GM18519 (cell line): ENCODE results near the gene B3GNT9.

ENCODE experiments used
- ATAC-seq: cut with Tn5 transposase; IDR thresholded peaks from one replicate; pipeline ENCODE4 v1.9.1; 2021; ENCODE audit warnings: mild to moderate bottlenecking, moderate library complexity; ENCODE audit not compliant: unreplicated experiment, low FRiP score

Gene B3GNT9

GRCh38 chr16:67185651-67186134 lies 34.9 kb upstream of the B3GNT9 start:
- ATAC-seq: no peak

DNA sequence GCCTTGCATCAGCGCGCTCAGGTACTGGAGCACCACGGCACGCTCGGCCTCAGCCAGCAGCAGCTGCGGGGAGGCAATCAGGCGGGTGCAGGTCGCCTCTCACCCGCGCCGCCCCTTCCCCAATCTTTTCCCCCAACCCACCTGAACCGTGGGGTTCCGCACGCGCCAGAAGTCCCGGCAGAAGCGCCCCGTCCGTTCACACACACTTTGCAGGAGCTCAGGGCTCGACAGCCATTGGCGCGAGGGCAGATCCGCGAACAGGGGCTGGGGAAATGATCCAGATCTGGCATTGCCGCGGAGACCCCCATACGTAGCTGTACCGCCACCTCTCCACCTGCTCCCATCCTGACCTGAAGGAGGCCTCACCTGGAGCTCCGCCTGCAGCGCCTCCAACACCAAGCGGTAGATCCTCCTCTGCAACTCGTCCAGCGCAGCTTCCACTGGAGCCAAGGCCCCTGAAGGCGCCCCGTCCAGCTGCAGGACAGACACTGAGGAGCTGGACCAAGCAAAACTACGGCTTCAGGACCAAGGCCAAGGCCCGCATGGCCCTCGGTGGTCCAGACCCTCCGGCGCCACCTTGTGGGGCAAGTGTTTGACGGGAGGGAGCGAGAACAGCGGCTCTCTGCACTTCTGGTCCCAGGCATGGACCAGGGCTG lies 34.3 kb upstream of the B3GNT9 start:
- ATAC-seq: no peak

DNA sequence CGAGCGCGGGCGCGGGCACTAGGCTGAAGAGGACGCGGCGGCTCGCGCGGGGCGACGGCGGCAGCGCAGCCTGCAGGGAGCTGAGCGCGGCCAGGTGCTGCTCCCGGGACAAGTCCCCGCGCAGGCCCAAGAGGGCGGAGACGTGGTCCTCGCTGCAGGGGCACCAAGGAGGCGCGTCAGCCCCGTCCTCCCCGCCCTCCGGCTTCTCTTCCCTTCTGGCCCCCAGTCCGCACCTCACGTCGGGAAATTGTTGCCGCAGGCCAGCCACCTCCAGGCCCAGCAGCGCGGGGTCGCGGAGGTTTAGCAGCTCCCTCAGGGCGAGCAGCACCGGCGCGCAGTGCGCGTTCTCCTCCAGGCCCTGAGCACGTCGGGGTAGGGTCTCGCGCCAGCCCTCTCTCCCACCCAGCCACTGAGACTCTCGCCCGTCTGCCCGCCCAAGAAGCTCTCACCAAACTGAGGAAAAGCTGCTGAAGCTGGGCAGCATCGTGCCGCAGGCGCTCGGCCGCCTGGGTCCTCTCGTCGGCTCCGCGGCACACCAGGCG lies 33.7 kb upstream of the B3GNT9 start:
- no peak for ATAC-seq

DNA sequence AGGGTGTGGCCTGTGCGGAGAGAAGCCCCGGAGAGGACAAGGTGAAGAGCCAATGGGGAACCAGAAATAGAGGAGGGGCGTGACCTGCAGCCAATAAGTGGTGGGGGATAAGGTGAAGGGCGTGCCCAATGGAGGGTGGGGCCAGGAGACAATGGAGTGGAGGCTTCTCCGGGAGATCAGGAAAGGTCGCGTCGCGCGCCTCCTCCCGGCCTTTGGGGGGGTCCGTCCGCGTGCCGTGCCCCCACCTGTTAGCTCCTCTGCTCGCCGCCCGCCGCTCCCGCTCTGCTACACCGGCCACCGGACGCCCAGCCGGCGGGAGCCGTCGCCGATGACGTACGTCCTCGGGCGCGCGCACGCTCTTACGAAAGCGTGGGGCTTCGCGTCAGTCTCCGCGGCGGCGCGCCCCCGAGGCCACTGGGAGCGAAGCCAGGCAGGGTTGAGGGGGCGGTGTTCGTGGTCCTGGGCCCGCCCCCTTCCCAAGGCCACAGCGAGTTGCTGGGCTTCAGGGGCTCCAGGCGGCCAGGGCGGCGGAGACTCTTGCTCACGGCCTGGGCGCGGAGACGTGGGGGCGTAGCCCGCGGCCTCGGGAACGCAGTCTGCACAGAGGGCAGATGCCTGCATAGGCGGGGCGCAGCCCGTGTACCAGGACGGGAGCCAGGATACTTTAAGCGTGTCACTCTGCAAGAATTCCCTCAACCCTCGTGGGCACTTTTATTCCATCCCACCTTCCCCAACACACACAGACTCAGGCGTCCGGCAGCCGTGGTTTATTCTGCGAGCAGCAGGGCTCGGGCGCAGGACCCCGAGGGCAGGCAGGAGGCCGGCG lies 33.0 kb upstream of the B3GNT9 start, which contains the start of gene MATCAP1:
Gene MATCAP1, minus strand, starts transcription at position 337 of the 826 bp plus-strand sequence. CDS start 3,353 bp downstream, outside the sequence.
- peak; percentile 76 for ATAC-seq

DNA sequence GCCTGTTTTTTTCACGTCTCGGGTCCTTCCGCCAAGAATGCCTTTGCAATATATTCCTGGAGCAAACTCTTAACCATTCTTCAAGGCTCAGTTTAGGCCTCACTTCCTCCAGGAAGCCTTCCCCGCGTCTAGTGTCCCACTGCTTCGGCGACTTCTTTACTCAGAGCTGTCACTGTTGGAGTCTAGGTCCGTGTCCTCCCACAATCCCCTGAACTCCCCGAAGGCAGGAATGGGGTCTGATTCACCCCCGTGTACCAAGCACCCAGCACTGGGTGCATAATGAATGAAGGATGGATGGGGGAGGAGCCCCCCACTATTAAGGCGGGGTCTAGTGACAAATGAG lies 32.5 kb upstream of the B3GNT9 start:
- ATAC-seq: no peak

DNA sequence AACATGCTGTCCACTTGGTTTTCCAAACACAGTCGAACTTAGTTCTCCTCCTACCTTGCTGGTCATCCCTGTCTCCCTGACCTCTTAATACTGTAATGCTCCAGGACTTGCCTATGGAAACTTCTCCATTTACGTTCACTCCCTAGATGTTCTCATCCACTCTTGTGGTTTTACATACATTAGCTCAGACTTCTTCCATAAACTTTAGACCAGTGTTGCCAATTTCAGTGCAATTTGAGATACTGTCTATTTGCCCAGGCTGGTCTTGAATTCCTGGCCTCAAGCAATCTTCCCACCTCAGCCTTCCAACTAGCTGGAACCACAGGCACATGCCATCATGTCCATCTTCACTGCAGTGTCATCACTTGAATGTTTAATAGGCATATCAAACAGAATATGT lies 31.5 kb upstream of the B3GNT9 start:
- ATAC-seq: no peak

DNA sequence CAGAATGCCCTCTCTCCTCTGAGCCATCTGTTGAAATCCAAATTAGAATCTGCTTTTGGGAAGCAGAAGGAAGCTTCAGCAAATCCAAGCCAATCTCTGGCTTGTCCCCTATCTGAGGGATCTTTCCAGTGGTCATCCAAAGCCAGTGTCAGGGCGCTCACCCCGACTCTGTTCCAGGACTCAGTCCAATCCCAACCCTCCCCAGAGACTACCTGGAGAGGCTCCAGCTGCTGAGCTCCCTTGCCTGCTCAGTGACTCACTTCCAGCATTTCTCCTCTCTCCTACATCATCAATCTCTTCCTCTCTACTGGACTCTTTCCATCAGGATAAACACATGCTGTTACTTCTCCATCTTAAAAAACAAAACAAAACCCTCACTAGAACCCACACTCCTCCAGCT lies 30.5 kb upstream of the B3GNT9 start:
- no peak for ATAC-seq

DNA sequence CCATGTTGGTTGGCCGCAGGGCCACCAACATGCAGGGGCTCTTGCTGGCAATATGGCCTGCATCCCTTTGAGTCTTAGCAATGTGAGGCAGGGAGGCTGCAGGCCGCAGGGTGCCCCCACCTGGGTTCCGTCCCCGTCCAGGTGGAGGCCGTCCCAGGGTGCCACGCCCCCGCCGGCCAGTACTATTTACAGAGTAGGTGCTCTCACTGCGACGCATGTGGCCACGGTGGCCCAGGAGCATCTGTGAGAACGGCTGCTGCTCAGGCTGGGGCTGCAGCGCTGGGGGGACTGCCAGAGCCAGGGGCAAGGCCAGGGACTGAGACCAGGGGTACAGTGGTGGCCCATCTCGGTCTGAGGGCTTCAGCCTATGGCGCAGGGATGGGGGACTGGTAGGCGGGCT lies 29.4 kb upstream of the B3GNT9 start:
- ATAC-seq: no peak

- no peak for ATAC-seq
These were observed 28.8 kb upstream of the B3GNT9 start for GRCh38 chr16:67179421-67180080.

DNA sequence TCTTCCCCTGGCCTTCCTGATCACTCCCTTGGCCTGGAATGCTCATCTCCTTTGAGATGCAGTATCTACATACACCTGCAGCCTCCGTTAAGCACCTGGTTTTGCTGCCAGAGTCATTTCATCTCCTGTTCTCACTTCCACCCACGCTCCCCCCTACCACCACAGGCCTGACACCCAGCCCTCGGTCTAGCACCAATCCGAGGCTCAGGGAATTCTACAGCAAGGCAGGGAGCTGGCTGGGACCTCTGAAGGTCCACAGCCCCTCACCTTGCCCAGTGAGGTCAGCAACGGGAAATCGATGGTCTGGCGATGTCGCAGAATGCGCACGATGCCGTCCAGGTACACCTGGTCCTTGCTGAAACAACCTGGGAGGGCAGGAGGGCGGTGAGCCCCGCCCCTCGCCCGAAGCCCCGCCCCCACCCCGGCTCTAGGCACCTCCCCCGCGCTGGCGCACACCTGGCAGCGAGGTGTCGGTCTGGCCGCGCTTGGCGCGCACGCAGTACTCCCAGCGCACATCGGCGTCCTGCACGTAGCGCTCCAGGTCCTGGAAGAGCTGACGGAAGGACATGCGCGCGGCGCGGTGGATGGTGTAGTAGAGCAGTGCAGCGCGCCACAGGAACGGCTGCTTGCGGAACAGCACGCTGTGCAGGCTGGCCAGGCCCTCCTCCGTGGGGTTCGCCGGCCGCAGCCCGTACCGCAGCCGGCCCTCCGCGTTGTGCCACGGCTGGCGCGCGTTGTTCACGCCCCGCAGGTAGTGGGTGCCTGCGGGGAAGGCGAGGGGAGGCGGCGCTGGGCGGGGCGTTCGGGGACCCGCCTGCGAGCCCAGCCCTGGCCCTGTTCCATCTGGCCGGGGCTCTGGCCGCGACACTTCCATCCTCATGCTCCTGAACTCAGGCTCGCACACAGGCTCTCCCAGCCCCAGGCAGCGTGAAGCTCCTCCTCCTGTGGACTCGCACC lies 27.2 kb upstream of the B3GNT9 start:
- ATAC-seq: no peak

GRCh38 chr16:67176662-67177061 lies 25.9 kb upstream of the B3GNT9 start:
- no peak for ATAC-seq

DNA sequence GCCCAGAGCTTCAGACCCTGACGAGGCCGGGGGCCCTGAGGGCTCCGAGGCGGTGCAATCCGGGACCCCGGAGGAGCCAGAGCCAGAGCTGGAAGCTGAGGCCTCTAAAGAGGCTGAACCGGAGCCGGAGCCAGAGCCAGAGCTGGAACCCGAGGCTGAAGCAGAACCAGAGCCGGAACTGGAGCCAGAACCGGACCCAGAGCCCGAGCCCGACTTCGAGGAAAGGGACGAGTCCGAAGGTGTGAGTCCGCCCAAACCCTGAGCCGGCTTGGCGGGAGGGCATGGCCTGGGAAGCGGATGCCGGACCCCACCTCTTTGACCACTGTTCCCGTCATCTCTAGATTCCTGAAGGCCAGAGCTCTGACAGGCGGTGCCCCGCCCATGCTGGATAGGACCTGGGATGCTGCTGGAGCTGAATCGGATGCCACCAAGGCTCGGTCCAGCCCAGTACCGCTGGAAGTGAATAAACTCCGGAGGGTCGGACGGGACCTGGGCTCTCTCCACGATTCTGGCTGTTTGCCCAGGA lies 24.0 kb upstream of the B3GNT9 start:
- no peak for ATAC-seq

DNA sequence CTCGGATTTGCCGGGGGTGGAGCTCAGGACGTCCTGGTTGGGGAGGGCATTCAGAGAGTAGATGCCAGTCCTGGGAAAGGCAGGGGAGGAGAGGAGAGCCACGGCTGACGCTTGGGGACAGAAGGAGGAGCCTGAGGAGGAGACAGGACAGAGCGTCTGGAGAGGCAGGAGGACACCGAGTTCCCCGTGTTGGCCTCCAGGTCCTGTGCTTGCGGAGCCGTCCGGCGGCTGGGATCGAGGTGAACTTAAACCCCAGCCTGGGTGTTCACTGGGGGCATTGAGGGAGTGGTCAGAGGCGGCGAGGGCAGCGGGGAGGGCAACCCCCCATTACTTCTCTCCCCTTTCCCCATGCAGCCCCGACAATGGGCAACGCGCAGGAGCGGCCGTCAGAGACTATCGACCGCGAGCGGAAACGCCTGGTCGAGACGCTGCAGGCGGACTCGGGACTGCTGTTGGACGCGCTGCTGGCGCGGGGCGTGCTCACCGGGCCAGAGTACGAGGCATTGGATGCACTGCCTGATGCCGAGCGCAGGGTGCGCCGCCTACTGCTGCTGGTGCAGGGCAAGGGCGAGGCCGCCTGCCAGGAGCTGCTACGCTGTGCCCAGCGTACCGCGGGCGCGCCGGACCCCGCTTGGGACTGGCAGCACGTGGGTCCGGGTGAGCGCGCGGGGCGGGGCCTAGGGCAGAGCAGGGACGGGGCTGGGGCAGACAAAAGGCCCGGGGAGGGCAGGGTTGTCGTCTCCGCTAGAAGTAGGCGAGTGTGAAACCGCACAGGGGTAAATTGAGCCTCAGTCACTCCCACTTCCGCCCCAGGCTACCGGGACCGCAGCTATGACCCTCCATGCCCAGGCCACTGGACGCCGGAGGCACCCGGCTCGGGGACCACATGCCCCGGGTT lies 23.3 kb upstream of the B3GNT9 start:
- no peak for ATAC-seq

GRCh38 chr16:67173323-67173722 lies 22.5 kb upstream of the B3GNT9 start:
- no peak for ATAC-seq

GRCh38 chr16:67170949-67171649 lies 20.3 kb upstream of the B3GNT9 start:
- ATAC-seq: no peak

- ATAC-seq: no peak
These were observed 19.6 kb upstream of the B3GNT9 start, which contains the start of gene NOL3 for GRCh38 chr16:67170168-67170948. TSS of gene NOL3 (plus strand) at chr16:67170538.

DNA sequence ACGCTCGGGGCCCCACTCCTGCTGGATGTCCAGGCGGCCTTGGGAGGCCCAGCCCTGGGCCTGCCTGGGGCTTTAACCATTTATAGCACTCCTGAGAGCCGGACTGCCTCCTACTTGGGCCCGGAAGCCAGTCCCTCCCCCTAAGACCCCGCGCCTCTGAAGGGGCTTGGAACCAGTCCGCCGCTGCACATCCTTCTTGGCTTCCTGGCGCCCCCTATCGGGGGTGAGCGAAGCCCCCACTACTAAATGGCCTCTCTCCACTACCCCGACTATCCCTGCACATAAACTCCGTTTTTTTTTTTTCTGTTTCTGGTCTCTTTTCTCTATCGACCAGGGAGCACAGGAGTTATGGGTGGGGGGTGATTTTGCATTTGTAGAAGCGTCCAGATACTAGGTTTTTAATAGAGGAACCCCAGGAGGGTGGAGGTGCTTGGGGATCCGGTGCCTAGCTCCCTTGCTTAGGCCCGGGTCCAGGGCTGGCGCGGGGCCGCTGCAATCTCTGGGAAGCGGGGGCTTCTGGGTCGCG lies 18.9 kb upstream of the B3GNT9 start:
- ATAC-seq: no peak
